ENCODE results near the gene ZSCAN4.

GRCh38 chr19:57642396-57643046, 26.2 kb upstream of the ZSCAN4 start:
- TF ChIP-seq CTCF (IDR thresholded peaks at IDR 0.05; ENCODE audit: insufficient read depth, low read length, poor library complexity, severe bottlenecking) (no peak), EZH2phosphoT487 (conservative IDR thresholded peaks at IDR 0.05; ENCODE audit: low read length) (no peak)
